ENCODE measurements around the gene AHDC1.

AHDC1 gene

GRCh38 chr1:27583479-27583878, 20.5 kb downstream of the AHDC1 start:
- no peaks in the 10 kb centered on the region for H3K4me1 ChIP-seq (ENCODE audit: control insufficient read depth in 1 of 2, insufficient read depth in 1 of 2, low read depth in 1 of 2, low read length in 1 of 2)
- no peak overlapping the region for H3K27ac ChIP-seq
- TF ChIP-seq CTCF (IDR thresholded peaks at IDR 0.05): no peak
- no peaks in the 10 kb centered on the region for H3K9me3 ChIP-seq
- no peak overlapping the region for H3K4me3 ChIP-seq (ENCODE audit: low read depth in 1 of 2, low read length in 1 of 2)
- no peaks in the 10 kb centered on the region for H3K36me3 ChIP-seq
- no peaks in the 10 kb centered on the region for H3K27me3 ChIP-seq

- no peak overlapping the region for H3K27ac ChIP-seq
- peaks cover 10% of the 10 kb centered on the region for H3K27me3 ChIP-seq
- no peak overlapping the region for H3K4me3 ChIP-seq (ENCODE audit: low read depth in 1 of 2, low read length in 1 of 2)
- no peak for TF ChIP-seq CTCF (IDR thresholded peaks at IDR 0.05)
- H3K9me3 ChIP-seq: no peaks in the 10 kb centered on the region
- H3K36me3 ChIP-seq: no peaks in the 10 kb centered on the region
- H3K4me1 ChIP-seq (ENCODE audit: control insufficient read depth in 1 of 2, insufficient read depth in 1 of 2, low read depth in 1 of 2, low read length in 1 of 2): peaks cover 4 to 8% of the 10 kb centered on the region in 2 experiments
These were observed 22.1 kb downstream of the AHDC1 start for GRCh38 chr1:27581823-27582243.

GRCh38 chr1:27577504-27578188, 26.3 kb downstream of the AHDC1 start:
- no peak overlapping the region for H3K4me3 ChIP-seq (ENCODE audit: low read depth in 1 of 2, low read length in 1 of 2)
- H3K9me3 ChIP-seq: no peaks in the 10 kb centered on the region
- H3K4me1 ChIP-seq (ENCODE audit: control insufficient read depth in 1 of 2, insufficient read depth in 1 of 2, low read depth in 1 of 2, low read length in 1 of 2): peaks cover 14 to 23% of the 10 kb centered on the region in 2 experiments
- no peak for TF ChIP-seq CTCF (IDR thresholded peaks at IDR 0.05)
- H3K27me3 ChIP-seq: peaks cover 48% of the 10 kb centered on the region
- H3K36me3 ChIP-seq: no peaks in the 10 kb centered on the region
- no peak overlapping the region for H3K27ac ChIP-seq

GRCh38 chr1:27576806-27577227, 27.1 kb downstream of the AHDC1 start:
- Histone ChIP-seq H3K36me3 (no peaks in the 10 kb centered on the region), H3K27ac (no peak overlapping the region), H3K9me3 (no peaks in the 10 kb centered on the region), H3K27me3 (peaks cover 48% of the 10 kb centered on the region), H3K4me1 (ENCODE audit: control insufficient read depth in 1 of 2, insufficient read depth in 1 of 2, low read depth in 1 of 2, low read length in 1 of 2) (peaks cover 14 to 23% of the 10 kb centered on the region in 2 experiments), H3K4me3 (ENCODE audit: low read depth in 1 of 2, low read length in 1 of 2) (no peak overlapping the region)
- no peak for TF ChIP-seq CTCF (IDR thresholded peaks at IDR 0.05)

GRCh38 chr1:27575840-27576331, 28.1 kb downstream of the AHDC1 start:
- H3K27me3 ChIP-seq: peaks cover 48% of the 10 kb centered on the region
- TF ChIP-seq CTCF (IDR thresholded peaks at IDR 0.05): no peak
- no peaks in the 10 kb centered on the region for H3K9me3 ChIP-seq
- peak overlapping the region; percentile 36 to 66 for H3K4me3 ChIP-seq (ENCODE audit: low read depth in 1 of 2, low read length in 1 of 2)
- H3K4me1 ChIP-seq (ENCODE audit: control insufficient read depth in 1 of 2, insufficient read depth in 1 of 2, low read depth in 1 of 2, low read length in 1 of 2): peaks cover 14 to 23% of the 10 kb centered on the region in 2 experiments
- H3K36me3 ChIP-seq: no peaks in the 10 kb centered on the region
- no peak overlapping the region for H3K27ac ChIP-seq
